Lung (tissue), 12 donors: Measurements from ENCODE around the gene KCNE1. TPM values are rescaled to one million over a fixed set of nuclear protein-coding genes. Genes with fewer than 3 reads are reported as not detected.
A peak's percentile ranks its signal among the peaks of the same experiment; 100 is the strongest.

Source experiments
- ATAC-seq: fragments of 200-7000 bp; cut with Tn5 transposase; one replicate; pipeline ENCODE4 v1.9.1; 2020; ENCODE audit warnings: moderate number of reproducible peaks; ENCODE audit not compliant: insufficient read depth, low FRiP score
- DNase-seq, 3 donors: peaks; one replicate each; pipeline ENCODE4 v3.0.0-alpha.2; 2013 to 2017
- H3K27ac ChIP-seq, 2 donors: one replicate each; pipeline ENCODE4 v1.5.1; 2013; ENCODE audit warnings: mild to moderate bottlenecking in 2 of 2, moderate library complexity in 2 of 2, control low read depth in 1 of 2, inconsistent platforms in 1 of 2, low read depth in 1 of 2, low read length in 1 of 2
- H3K27me3 ChIP-seq, 3 donors: one replicate each; pipeline ENCODE4 v1.5.1; 2013; ENCODE audit warnings: low read length in 2 of 3; ENCODE audit not compliant: control insufficient read depth in 3 of 3, insufficient read depth in 3 of 3
- H3K36me3 ChIP-seq, 4 donors: one replicate each; pipeline ENCODE4 v1.5.1; 2013; ENCODE audit warnings: low read length in 4 of 4, mild to moderate bottlenecking in 1 of 4, moderate library complexity in 1 of 4; ENCODE audit not compliant: control insufficient read depth in 4 of 4, insufficient read depth in 4 of 4
- H3K4me1 ChIP-seq, 5 donors: one replicate each; pipeline ENCODE4 v1.5.1; 2013; ENCODE audit warnings: low read length in 5 of 5, mild to moderate bottlenecking in 2 of 5, moderate library complexity in 1 of 5; ENCODE audit not compliant: control insufficient read depth in 5 of 5, insufficient read depth in 5 of 5
- H3K4me3 ChIP-seq: one replicate; pipeline ENCODE4 v1.5.1; 2013; ENCODE audit warnings: mild to moderate bottlenecking, control low read depth, moderate library complexity
- H3K9ac ChIP-seq, 2 donors: one replicate each; pipeline ENCODE4 v1.5.1; 2013; ENCODE audit warnings: low read length in 2 of 2, control low read depth in 1 of 2; ENCODE audit not compliant: insufficient read depth in 1 of 2
- H3K9me3 ChIP-seq, 4 donors: one replicate each; pipeline ENCODE4 v1.5.1; 2013; ENCODE audit warnings: low read length in 3 of 4, mild to moderate bottlenecking in 1 of 4, moderate library complexity in 1 of 4; ENCODE audit not compliant: control insufficient read depth in 4 of 4, insufficient read depth in 3 of 4
- CTCF ChIP-seq: IDR thresholded peaks from 2 replicates; pipeline ENCODE4 v1.5.1; 2012; ENCODE audit warnings: mild to moderate bottlenecking; ENCODE audit errors: control extremely low read depth, extremely low read depth
- WGBS, 2 donors: extraction: QIAGEN DNeasy Blood & Tissue Kit; methylation state at CpG; one replicate each; pipeline ENCODE4 v1.1.7; 2013; 5-methylcytosine and 5-hydroxymethylcytosine counted together
- polyA plus RNA-seq, 2 donors: library from polyadenylated mRNA; stranded (reverse); fragments of 200-250 nt; gene quantifications; one replicate each; pipeline ENCODE4 v1.2.1, GENCODE V29; 2013
- total RNA-seq, 2 donors: library from RNA; depleted of rRNA in 1 of 2; stranded (reverse); fragments of >200 nt in 1 of 2; gene quantifications; one replicate each; pipeline ENCODE4 v1.2.1, GENCODE V29; 2014 to 2021
- donor health status: control.
- donor health status: control.
- donor health status: Bipolar disorder and iron deficiency.
- donor health status: healthy.
- donor health status: DM: yes; HTN: yes; CAD: no.

The KCNE1 gene
- total and polyA plus RNA-seq, 4 donors, result 5.0 to 29.5 (median 14.9) TPM

DNA sequence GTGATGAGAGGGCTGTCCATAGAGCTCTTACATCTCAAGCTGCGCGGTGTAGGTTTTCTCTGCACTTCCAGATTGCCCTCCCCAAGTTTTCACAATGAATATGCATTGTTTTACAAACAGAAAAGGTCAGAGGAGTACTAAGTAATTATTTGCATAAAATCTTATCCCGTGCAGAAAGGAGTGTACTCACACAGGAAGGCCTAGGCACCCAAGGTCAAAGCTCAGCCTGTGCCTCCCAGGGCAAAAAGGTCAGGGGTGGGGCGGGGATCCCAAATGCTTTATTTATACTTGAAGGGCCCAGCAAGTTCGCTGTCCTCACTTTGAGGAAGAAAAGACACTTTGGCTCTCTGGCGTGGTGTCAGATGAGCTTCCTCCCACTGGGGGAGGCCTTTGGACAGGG lies 10.3 kb upstream of the KCNE1 start:
- 41 to 65% methylated on average over 6 of the region's 6 CpGs for WGBS, 2 donors
- H3K27ac ChIP-seq, result no peak overlapping the region
- ATAC-seq, result no peak

GRCh38 chr21:34521561-34521960 lies 9.6 kb upstream of the KCNE1 start:
- DNase-seq, result no peak
- no peak for TF ChIP-seq CTCF
- Histone ChIP-seq H3K27me3 (no peaks in the 10 kb centered on the region), H3K4me1 (peaks cover 4 to 30% (median 18%) of the 10 kb centered on the region in 5 donors), H3K36me3 (peaks cover 8 to 19% (median 13%) of the 10 kb centered on the region in 4 donors), H3K27ac (peak overlapping the region in 1 of 2 donors; percentile 9), H3K4me3 (no peak overlapping the region), H3K9me3 (no peaks in the 10 kb centered on the region), H3K9ac (no peak overlapping the region)
- 92 to 95% methylated on average over 7 of the region's 7 CpGs for WGBS, 2 donors
- ATAC-seq, result no peak

More for the DNA sequence above, 10.3 kb upstream of the KCNE1 start:
- H3K36me3 ChIP-seq, result peaks cover 4 to 16% (median 9%) of the 10 kb centered on the region in 4 donors
- peaks cover 4 to 30% (median 18%) of the 10 kb centered on the region in 5 donors for H3K4me1 ChIP-seq
- TF ChIP-seq CTCF, result no peak
- DNase-seq, result no peak
- no peak overlapping the region for H3K4me3 ChIP-seq
- H3K9me3 ChIP-seq, result no peaks in the 10 kb centered on the region
- H3K9ac ChIP-seq, result no peak overlapping the region
- H3K27me3 ChIP-seq, result no peaks in the 10 kb centered on the region

- 74 to 88% methylated on average over 19 to 20 of the region's 20 CpGs for WGBS, 2 donors
- DNase-seq (no peak), ATAC-seq (no peak)
- peaks cover 8 to 21% (median 13%) of the 10 kb centered on the region in 4 donors for H3K36me3 ChIP-seq
- no peak overlapping the region for H3K9ac ChIP-seq
- H3K27me3 ChIP-seq, result no peaks in the 10 kb centered on the region
- H3K4me3 ChIP-seq, result no peak overlapping the region
- no peaks in the 10 kb centered on the region for H3K9me3 ChIP-seq
- H3K27ac ChIP-seq, result peak overlapping the region in 1 of 2 donors; percentile 23
- no peak for TF ChIP-seq CTCF
- H3K4me1 ChIP-seq, result peaks cover 4 to 30% (median 15%) of the 10 kb centered on the region in 5 donors
These were observed 8.9 kb upstream of the KCNE1 start for GRCh38 chr21:34520764-34521508.

- TF ChIP-seq CTCF, result no peak
- ATAC-seq, result no peak
- peaks cover 8 to 26% (median 13%) of the 10 kb centered on the region in 4 donors for H3K36me3 ChIP-seq
These were observed 8.3 kb upstream of the KCNE1 start for GRCh38 chr21:34520281-34520680.

More at GRCh38 chr21:34520281-34520680, 8.3 kb upstream of the KCNE1 start:
- Histone ChIP-seq H3K9ac (no peak overlapping the region), H3K4me3 (no peak overlapping the region), H3K4me1 (peaks cover 3 to 23% (median 8%) of the 10 kb centered on the region in 5 donors), H3K9me3 (no peaks in the 10 kb centered on the region), H3K27ac (peak overlapping the region in 1 of 2 donors; percentile 23), H3K27me3 (no peaks in the 10 kb centered on the region)
- WGBS, 2 donors, result 83 to 89% methylated on average over 6 of the region's 6 CpGs
- no peak for DNase-seq
